ENCODE measurements around the gene HIBCH. TPM values are rescaled to one million over a fixed set of nuclear protein-coding genes. Genes with fewer than 3 reads are reported as not detected.
"Not testable (repeated sequence)": the region's sequence is repeated elsewhere in the genome, so short reads cannot be mapped to it uniquely, and the experiment has no call there.

Gene HIBCH
- total RNA-seq, 1 donor from 2014 or later: 62.3 TPM

GRCh38 chr2:190343089-190343535, 23.5 kb upstream of the HIBCH start:
- no peak for DNase-seq (ENCODE audit: low spot score)

DNA sequence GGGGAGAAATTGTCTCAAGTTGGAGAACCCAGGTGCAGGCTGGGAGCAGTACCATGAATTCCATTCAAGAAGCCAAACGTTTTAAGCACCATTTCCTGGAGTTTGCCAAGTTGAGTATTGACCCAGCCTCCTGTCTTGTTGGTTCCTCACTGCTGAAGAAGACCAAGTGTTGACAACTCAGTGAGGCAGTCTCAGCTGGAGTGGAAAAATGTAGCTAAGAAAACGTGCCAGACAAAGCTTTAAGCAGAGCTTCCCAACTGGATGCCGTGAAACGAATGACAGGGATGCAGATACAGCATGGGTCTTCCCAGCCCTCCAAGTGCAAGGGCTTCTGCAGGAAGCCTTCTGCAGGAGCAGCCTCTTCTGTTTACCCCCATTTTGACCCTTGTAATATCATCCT, 23.0 kb upstream of the HIBCH start:
- DNase-seq (ENCODE audit: low spot score): no peak

DNA sequence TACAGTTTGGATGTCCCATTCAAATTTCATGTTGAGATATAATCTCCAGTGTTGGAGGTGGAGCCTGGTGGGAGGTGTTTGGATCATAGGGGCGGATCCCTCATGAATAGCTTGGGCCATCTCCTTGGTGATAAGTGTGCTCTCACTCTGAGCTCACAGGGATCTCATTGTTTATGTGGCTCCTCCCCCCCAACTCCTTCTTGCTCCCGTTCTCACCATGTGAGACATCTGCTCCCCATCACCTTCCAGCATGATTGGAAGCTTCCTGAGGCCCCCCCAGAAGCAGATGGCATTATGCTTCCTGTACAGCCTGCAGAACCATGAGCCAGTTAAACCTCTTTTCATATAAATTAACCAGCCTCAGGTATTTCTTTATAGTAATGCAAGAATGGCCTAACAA, 20.7 kb upstream of the HIBCH start:
- no peak for DNase-seq (ENCODE audit: low spot score)

GRCh38 chr2:190339394-190339793, 19.8 kb upstream of the HIBCH start:
- no peak for DNase-seq (ENCODE audit: low spot score)

DNA sequence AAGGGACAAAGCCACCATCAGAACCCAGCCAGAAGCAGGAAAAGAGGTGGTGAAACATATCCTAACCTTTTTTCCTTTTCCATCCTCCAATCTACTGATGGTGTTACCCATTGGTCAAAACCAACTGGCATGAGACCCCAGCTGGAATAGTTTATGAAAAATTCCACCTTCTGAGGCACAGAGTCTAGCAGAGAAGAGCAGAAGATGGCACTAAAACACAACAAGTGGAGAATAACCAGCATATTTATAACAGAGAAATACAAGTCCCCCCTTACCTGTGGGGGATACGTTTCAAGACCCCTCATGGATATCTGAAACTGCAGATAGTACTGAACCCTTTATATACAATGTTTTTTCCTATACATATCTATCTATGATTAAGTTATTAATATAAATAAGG, 18.8 kb upstream of the HIBCH start:
- no peak for DNase-seq (ENCODE audit: low spot score)

GRCh38 chr2:190336420-190336819, 16.8 kb upstream of the HIBCH start:
- DNase-seq (ENCODE audit: low spot score): no peak

DNA sequence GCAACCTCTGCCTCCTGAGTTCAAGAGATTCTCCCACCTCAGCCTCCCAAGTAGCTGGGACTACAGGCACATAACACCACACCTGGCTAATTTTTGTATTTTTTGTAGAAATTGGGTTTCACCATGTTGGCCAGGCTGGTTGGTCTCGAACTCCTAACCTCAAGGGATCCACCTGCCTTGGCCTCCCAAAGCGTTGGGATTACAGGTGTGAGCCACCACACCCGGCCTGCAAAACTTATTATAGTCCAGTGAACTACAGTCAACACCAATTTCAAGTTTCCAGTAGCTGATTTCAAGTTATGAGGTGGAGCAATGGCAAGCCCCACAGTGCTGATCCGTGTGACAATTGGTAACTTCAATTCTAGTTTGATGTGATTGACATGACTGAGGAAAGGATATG, 16.0 kb upstream of the HIBCH start:
- not testable (repeated sequence) for DNase-seq (ENCODE audit: low spot score)

- no peak for DNase-seq (ENCODE audit: low spot score)
Measured at GRCh38 chr2:190335225-190335559, 15.6 kb upstream of the HIBCH start.

GRCh38 chr2:190334479-190335224, 15.0 kb upstream of the HIBCH start:
- DNase-seq (ENCODE audit: low spot score): no peak

DNA sequence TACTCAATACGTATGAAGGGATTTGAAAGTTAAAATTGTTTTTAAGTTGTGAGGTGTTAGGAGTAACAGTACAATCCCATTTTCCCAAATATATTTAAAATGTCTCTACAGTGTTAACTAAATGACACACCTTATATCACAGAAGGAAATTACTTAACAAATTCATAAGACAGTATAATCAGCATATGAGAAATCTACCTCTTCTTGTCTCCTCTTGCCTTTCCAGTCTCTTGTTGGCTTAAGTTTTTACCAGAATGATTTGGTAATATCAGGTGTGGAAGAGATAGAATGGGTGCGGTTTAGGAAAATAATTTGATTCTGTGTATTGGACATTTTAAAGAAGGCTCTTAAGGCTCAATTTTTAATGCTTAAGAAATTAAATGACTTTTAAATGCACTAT, 14.3 kb upstream of the HIBCH start:
- no peak for DNase-seq (ENCODE audit: low spot score)

DNA sequence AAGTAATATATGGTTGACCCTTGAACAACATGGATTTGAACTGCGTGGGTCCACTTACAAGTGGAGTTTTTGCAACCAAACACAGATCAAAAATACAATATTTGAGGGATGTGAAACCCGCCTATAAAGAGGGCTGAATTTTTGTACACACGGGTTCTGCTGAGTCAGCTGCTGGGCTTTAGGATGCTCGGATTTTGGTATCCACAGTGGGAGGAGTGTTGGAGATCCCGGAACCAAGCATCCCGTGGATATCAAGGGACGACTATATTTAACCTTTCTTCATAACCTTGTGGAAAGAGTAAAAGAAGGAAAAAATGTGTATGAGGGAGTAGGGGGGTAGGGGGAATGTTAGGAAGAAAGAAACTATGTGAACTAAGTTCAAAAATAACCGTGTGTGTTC, 13.8 kb upstream of the HIBCH start:
- no peak for DNase-seq (ENCODE audit: low spot score)

GRCh38 chr2:190328573-190329147, 9.0 kb upstream of the HIBCH start:
- no peak for DNase-seq (ENCODE audit: low spot score)

DNA sequence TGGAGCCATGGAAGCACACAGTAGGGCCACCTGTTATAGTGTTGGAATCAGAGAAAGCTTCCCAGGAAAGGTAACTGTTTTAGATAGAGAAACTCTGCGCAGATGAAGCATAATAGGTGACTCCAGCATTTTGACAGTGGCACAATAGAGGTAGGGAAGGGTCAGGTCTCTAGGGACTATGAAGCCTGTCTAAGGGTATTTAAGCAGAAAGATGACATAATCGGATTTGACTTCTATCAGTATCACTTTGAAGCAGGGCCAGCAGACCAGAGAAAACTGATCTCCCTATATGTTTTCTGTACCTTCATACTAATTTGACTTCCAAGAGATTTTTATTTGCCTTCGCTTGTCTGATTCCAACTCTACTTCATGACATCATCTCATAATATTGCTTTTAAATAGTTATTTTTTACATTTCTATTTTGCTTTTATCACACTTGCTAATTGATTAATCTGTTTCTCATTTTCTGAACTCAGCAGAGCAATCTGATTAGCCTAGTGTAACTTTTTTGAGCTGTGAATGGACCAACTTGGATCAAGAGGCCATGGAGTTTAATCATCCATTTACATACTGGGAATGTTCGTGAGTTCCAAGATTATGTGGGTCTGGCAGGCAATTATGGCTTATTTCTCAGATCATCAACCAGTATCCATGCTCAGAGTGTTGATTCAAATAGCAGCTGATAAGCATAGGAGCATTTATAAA, 8.4 kb upstream of the HIBCH start:
- no peak for DNase-seq (ENCODE audit: low spot score)

- DNase-seq (ENCODE audit: low spot score): no peak
Measured at GRCh38 chr2:190325588-190325987, 6.0 kb upstream of the HIBCH start.

- no peak for DNase-seq (ENCODE audit: low spot score)
Measured at GRCh38 chr2:190323406-190323805, 3.8 kb upstream of the HIBCH start.

- DNase-seq (ENCODE audit: low spot score): no peak
Measured at GRCh38 chr2:190320696-190321095, 1.1 kb upstream of the HIBCH start.

- DNase-seq (ENCODE audit: low spot score): no peak
Measured at GRCh38 chr2:190318931-190319554, 583 bp downstream of the HIBCH start.

DNA sequence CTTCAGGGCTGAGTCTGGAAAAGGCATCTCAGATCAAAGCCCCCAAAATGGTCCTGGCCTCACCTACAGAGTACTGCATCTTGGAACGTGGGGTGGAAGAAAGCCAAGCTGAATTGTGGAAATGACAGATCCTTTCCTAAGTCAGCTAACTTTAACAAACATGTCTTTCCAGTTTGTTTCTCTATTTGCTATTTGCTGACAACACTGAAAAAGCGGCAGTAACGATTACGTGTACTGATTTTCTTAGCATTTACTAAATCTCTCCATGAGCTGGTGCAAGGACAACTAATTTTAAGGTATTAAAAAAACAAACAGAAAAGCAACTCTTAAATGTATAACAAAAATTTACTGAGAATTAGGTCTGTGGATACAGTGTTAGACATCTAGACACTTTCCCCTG, 1.1 kb downstream of the HIBCH start:
- DNase-seq (ENCODE audit: low spot score): no peak

GRCh38 chr2:190315273-190315672, 4.4 kb downstream of the HIBCH start:
- DNase-seq (ENCODE audit: low spot score): no peak

DNA sequence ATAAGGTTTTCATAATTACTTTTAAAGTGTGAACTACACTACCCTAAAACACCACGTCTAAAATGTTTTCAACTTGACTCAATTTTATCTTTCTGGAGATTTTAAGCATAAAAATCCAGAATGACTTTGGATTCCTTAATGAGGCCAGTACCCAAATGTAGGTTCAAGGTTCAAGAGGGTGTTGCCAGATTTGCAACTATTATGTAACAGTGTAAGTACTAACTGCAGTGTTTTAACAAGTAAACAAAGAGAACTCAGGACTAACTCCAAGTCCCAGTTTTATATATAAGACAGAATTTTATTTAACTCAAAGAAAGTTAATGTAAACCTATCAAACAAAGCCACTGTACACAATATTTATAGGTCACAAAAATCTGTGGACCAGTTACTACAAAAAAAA, 5.7 kb downstream of the HIBCH start:
- DNase-seq (ENCODE audit: low spot score): no peak

DNA sequence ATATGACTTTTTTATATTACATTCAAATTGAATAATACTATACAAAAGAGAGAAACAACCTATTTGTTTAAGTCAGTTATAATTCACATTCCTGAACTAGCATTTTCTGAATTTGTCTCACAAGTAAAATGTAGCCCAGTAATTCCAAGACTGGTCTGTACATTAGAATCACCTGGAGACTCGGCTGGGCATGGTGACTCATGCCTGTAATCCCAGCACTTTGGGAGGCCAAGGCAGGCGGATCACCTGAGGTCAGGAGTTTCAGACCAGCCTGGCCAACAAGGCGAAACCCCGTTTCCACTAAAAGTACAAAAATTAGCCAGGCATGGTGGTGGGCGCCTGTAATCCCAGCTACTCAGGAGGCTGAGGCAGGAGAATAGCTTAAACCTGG, 7.0 kb downstream of the HIBCH start:
- not testable (repeated sequence) for DNase-seq (ENCODE audit: low spot score)

- no peak for DNase-seq (ENCODE audit: low spot score)
Measured at GRCh38 chr2:190311893-190312634, 7.6 kb downstream of the HIBCH start.

Data from ureter (tissue), 1 donor.